GM12878 (cell line): ENCODE measurements around the gene MDGA2.

Source experiments
- ZNF24 ChIP-seq: fragments of 450-650 bp; IDR thresholded peaks from 2 replicates; pipeline ENCODE4 v1.6.1; 2017; ENCODE audit warnings: antibody characterized with exemption, mild to moderate bottlenecking
- TF ChIP-seq, protein P1 (sequence below): fragments of 450-650 bp; IDR thresholded peaks from 2 replicates; pipeline ENCODE4 v1.6.1; 2017; ENCODE audit warnings: low read depth, mild to moderate bottlenecking, moderate library complexity
- TF ChIP-seq, protein P2 (sequence below), 3 experiments: IDR thresholded peaks in 2 of 3; conservative IDR thresholded peaks in 1 of 3; 2 replicates each; pipeline ENCODE4 v1.5.1; 2011; ENCODE audit warnings: low read depth in 3 of 3, low read length in 3 of 3, mild to moderate bottlenecking in 3 of 3, control low read depth in 2 of 3, moderate library complexity in 2 of 3, inconsistent platforms in 1 of 3, mixed read lengths in 1 of 3; ENCODE audit not compliant: control insufficient read depth in 2 of 3, insufficient read depth in 1 of 3; ENCODE audit errors: extremely low read depth in 1 of 3

GRCh38 chr14:47722929-47723693 lies 47.7 kb upstream of the MDGA2 start:
- TF ChIP-seq, protein P1, sequence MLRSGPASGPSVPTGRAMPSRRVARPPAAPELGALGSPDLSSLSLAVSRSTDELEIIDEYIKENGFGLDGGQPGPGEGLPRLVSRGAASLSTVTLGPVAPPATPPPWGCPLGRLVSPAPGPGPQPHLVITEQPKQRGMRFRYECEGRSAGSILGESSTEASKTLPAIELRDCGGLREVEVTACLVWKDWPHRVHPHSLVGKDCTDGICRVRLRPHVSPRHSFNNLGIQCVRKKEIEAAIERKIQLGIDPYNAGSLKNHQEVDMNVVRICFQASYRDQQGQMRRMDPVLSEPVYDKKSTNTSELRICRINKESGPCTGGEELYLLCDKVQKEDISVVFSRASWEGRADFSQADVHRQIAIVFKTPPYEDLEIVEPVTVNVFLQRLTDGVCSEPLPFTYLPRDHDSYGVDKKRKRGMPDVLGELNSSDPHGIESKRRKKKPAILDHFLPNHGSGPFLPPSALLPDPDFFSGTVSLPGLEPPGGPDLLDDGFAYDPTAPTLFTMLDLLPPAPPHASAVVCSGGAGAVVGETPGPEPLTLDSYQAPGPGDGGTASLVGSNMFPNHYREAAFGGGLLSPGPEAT: no peak
- no peak for TF ChIP-seq ZNF24
- TF ChIP-seq, protein P2, sequence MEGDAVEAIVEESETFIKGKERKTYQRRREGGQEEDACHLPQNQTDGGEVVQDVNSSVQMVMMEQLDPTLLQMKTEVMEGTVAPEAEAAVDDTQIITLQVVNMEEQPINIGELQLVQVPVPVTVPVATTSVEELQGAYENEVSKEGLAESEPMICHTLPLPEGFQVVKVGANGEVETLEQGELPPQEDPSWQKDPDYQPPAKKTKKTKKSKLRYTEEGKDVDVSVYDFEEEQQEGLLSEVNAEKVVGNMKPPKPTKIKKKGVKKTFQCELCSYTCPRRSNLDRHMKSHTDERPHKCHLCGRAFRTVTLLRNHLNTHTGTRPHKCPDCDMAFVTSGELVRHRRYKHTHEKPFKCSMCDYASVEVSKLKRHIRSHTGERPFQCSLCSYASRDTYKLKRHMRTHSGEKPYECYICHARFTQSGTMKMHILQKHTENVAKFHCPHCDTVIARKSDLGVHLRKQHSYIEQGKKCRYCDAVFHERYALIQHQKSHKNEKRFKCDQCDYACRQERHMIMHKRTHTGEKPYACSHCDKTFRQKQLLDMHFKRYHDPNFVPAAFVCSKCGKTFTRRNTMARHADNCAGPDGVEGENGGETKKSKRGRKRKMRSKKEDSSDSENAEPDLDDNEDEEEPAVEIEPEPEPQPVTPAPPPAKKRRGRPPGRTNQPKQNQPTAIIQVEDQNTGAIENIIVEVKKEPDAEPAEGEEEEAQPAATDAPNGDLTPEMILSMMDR (IDR thresholded peaks at IDR 0.05 in 2 of 3, conservative IDR thresholded peaks at IDR 0.05 in 1 of 3; ENCODE audit: control insufficient read depth in 2 of 3, extremely low read depth in 1 of 3, insufficient read depth in 1 of 3, low read depth in 3 of 3, low read length in 3 of 3): no peak
